Thyroid gland (tissue), 4 donors: ENCODE data around the gene KDM4E. TPM values are rescaled to one million over a fixed set of nuclear protein-coding genes. Genes with fewer than 3 reads are reported as not detected.
"Not testable (repeated sequence)": the region's sequence is repeated elsewhere in the genome, so short reads cannot be mapped to it uniquely, and the experiment has no call there.

Source experiments
- DNase-seq, 2 donors: peaks; one replicate each; pipeline ENCODE4 v3.0.0-alpha.2; 2019
- H3K27ac ChIP-seq, 3 donors: fragments of 200-600 bp; sonication (generic); 1 replicate in 2 of 3; 2 replicates in 1 of 3; pipeline ENCODE4 v1.5.1; 2016 to 2019; ENCODE audit warnings: mild to moderate bottlenecking in 1 of 3, moderate library complexity in 1 of 3
- H3K27me3 ChIP-seq: fragments of 200-600 bp; sonication (generic); one replicate; pipeline ENCODE4 v1.5.1; 2019
- H3K36me3 ChIP-seq, 2 donors: fragments of 200-600 bp; sonication (generic); one replicate each; pipeline ENCODE4 v1.5.1; 2016 to 2019
- H3K4me1 ChIP-seq, 2 donors: fragments of 200-600 bp; sonication (generic); one replicate each; pipeline ENCODE4 v1.5.1; 2017 to 2019
- H3K4me3 ChIP-seq, 3 donors: fragments of 200-600 bp; sonication (generic); replicated peaks in 1 of 3; 1 replicate in 2 of 3; 2 replicates in 1 of 3; pipeline ENCODE4 v1.5.1; 2016; ENCODE audit warnings: mild to moderate bottlenecking in 1 of 3
- H3K9me3 ChIP-seq: fragments of 200-600 bp; sonication (generic); one replicate; pipeline ENCODE4 v1.5.1; 2017
- POLR2A ChIP-seq, 2 donors: fragments of 450-650 bp; IDR thresholded peaks; one replicate each; pipeline ENCODE4 v1.6.1; 2017; ENCODE audit warnings: antibody characterized with exemption in 2 of 2, mild to moderate bottlenecking in 2 of 2, moderate library complexity in 1 of 2
- WGBS, 2 donors: methylation state at CpG; one replicate each; pipeline ENCODE4 v1.1.5; 2017; 5-methylcytosine and 5-hydroxymethylcytosine counted together
- intact Hi-C: fragments of 100-400 bp; cut with DNase I; formaldehyde crosslinking; loops from one replicate; pipeline ENCODE4 v1.15.1; 2023
- total RNA-seq, 4 donors: library from RNA; depleted of rRNA; stranded (reverse); fragments of >200 nt; gene quantifications; one replicate each; pipeline ENCODE4 v1.2.3, GENCODE V29; 2016
- TF ChIP-seq, protein P1 (sequence below), 6 experiments: fragments of 200-600 bp in 3 of 6; fragments of 450-650 bp in 3 of 6; sonication (generic) in 3 of 6; IDR thresholded peaks; one replicate each; pipeline ENCODE4 v1.5.1; 2016 to 2019; ENCODE audit warnings: antibody characterized with exemption in 6 of 6, mild to moderate bottlenecking in 2 of 6, inconsistent platforms in 1 of 6, moderate library complexity in 1 of 6

KDM4E gene
- total RNA-seq, 4 donors from 2014 or later, result not detected

DNA sequence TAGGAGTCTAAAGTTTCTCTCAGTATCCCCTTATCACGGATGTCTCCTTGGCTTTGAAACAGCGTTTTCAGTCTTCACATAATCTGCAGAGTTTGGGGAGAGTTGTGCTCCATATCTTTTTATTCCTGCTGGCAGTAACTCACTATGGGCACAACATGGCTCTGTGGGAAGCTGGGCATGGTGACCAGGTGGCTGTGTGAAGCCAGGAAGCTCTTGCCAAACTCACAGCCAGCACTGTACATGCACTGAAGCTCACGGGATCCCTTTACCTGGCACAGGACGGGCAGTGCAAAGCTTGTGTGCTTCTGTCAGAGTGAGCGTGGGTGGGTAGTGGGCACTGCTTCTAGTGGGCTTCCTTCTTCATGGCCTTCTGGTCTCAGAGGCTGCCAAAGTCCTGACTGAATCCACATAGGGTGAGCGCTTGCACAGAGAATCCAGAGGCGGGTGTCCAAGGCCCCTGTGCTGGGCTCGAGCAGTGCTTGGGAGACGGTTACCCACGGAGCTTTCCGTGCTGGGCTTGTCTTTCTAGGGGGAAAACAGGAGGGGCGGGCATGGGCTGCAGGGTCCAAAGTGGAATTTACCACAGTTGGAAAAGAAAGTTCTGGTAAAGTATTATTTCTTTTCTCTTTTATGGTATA, 10.8 kb upstream of the KDM4E start:
- DNase-seq, result no peak
- H3K4me3 ChIP-seq, result no peak overlapping the region
- 91 to 92% methylated on average over 10 to 12 of the region's 12 CpGs for WGBS, 2 donors

DNA sequence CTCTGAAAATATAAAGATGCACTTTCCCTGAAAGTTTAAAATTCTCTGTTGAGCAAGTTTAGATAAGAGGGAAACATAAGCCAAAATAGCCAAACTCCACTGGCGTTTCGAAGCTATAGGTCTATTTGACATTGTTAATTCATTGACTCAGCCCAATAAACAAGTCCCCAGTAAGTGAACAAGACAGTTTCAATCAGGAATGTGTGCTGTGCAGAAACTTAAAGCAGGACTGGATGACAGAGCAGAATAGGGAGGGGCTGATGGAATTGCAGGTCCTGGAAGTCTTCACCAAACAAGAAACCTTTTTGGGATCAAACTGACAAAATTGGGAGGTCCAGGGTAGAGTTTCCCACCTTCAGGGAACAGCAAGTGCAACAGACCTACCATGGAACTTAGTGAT, 8.9 kb upstream of the KDM4E start:
- Histone ChIP-seq H3K36me3 (no peaks in the 10 kb centered on the region), H3K27me3 (no peaks in the 10 kb centered on the region), H3K4me3 (no peak overlapping the region), H3K9me3 (no peaks in the 10 kb centered on the region), H3K27ac (no peak overlapping the region), H3K4me1 (no peaks in the 10 kb centered on the region)
- intact Hi-C loops, result no loop called here
- 76 to 82% methylated on average over 2 of the region's 2 CpGs for WGBS, 2 donors
- TF ChIP-seq, protein P1, sequence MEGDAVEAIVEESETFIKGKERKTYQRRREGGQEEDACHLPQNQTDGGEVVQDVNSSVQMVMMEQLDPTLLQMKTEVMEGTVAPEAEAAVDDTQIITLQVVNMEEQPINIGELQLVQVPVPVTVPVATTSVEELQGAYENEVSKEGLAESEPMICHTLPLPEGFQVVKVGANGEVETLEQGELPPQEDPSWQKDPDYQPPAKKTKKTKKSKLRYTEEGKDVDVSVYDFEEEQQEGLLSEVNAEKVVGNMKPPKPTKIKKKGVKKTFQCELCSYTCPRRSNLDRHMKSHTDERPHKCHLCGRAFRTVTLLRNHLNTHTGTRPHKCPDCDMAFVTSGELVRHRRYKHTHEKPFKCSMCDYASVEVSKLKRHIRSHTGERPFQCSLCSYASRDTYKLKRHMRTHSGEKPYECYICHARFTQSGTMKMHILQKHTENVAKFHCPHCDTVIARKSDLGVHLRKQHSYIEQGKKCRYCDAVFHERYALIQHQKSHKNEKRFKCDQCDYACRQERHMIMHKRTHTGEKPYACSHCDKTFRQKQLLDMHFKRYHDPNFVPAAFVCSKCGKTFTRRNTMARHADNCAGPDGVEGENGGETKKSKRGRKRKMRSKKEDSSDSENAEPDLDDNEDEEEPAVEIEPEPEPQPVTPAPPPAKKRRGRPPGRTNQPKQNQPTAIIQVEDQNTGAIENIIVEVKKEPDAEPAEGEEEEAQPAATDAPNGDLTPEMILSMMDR (IDR thresholded peaks at IDR 0.05), result no peak
- no peak for TF ChIP-seq POLR2A (IDR thresholded peaks at IDR 0.05)
- DNase-seq, result no peak

More for the DNA sequence above, 10.8 kb upstream of the KDM4E start:
- no peaks in the 10 kb centered on the region for H3K9me3 ChIP-seq
- no peaks in the 10 kb centered on the region for H3K36me3 ChIP-seq
- intact Hi-C loops, result no loop called here
- H3K4me1 ChIP-seq, result no peaks in the 10 kb centered on the region
- no peaks in the 10 kb centered on the region for H3K27me3 ChIP-seq
- no peak overlapping the region for H3K27ac ChIP-seq
- TF ChIP-seq, protein P1 (IDR thresholded peaks at IDR 0.05), result no peak
- TF ChIP-seq POLR2A (IDR thresholded peaks at IDR 0.05), result no peak

DNA sequence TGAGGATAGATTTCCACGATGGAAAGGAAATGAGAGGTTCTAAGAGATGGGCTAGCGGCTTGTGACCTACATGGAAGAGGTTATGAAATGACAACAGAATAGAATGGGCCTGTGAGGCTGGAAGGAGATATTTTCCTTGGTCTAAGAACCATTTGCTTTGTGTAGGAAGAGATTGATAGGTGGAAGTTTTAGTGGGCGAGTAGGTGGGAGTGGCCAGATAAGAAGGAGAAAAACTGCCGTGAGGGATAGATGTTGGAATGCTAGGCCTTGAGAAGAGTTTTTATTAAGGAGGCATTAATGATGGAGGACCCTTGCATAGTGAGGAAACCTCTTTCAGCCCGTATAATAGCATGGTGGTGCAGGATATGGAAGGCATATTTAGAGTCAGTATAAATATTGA, 3.6 kb upstream of the KDM4E start:
- H3K4me1 ChIP-seq, H3K9me3 ChIP-seq, H3K27me3 ChIP-seq, H3K27ac ChIP-seq, H3K4me3 ChIP-seq, intact Hi-C loops, DNase-seq, H3K36me3 ChIP-seq: not testable (repeated sequence)
- WGBS, 2 donors, result 87 to 89% methylated on average over 5 of the region's 5 CpGs

DNA sequence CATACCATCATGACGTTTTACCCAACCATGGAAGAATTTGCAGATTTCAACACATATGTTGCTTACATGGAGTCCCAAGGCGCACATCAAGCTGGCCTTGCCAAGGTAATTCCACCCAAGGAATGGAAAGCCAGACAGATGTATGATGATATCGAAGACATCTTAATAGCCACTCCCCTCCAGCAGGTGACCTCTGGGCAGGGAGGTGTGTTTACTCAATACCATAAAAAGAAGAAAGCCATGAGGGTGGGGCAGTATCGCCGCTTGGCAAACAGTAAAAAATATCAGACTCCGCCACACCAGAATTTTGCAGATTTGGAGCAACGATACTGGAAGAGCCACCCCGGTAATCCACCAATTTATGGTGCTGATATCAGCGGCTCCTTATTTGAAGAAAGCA, 536 bp downstream of the KDM4E start:
- H3K9me3 ChIP-seq, H3K27me3 ChIP-seq, H3K4me3 ChIP-seq, H3K27ac ChIP-seq, intact Hi-C loops, H3K4me1 ChIP-seq, DNase-seq, H3K36me3 ChIP-seq: not testable (repeated sequence)
- 95% methylated on average over 8 of the region's 9 CpGs for WGBS, 2 donors

DNA sequence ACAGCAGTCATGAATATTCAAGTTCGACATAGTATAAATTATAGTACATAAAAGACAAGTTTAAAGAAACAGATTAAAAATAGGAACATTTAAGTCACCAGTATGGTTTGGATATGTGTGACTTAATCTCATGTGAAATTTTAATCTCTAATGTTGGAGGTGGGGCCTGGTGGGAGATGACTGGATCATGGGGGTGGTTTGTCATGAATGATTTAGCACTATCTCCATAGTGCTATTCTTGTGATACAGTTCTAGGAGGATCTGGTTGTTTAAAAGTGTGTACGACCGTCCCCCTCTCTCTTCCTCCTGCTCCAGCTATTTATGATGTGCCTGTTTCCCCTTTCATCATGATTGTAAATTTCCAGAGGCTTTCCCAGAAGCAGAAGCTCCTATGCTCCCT, 3.3 kb downstream of the KDM4E start:
- intact Hi-C loops, result no loop called here
- Histone ChIP-seq H3K4me1 (no peaks in the 10 kb centered on the region), H3K27me3 (no peaks in the 10 kb centered on the region), H3K27ac (no peak overlapping the region), H3K36me3 (no peaks in the 10 kb centered on the region), H3K9me3 (no peaks in the 10 kb centered on the region), H3K4me3 (no peak overlapping the region)
- 91 to 92% methylated on average over 3 of the region's 3 CpGs for WGBS, 2 donors
- no peak for TF ChIP-seq POLR2A (IDR thresholded peaks at IDR 0.05)
- TF ChIP-seq, protein P1 (IDR thresholded peaks at IDR 0.05), result no peak
- no peak for DNase-seq

DNA sequence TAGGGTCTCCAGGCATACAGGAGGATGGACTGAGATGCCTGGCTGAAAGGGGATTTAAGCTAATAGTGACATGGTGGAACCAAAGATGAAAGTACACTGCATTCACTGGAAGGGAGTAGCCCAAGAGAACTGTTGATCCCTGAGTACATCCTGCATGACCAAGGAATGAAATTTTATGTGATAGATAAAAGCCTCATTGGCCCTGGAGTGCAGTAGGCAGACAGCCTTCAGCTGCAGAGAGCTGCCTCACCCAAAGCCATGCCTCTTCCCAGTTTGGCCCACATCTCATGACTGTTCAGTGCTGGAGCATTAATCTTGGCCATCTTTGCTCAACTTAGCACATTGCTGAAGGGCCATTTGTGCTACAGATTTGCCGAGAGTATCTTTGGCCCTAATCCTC, 8.0 kb downstream of the KDM4E start:
- H3K27ac ChIP-seq, result no peak overlapping the region
- DNase-seq, result no peak
- H3K4me3 ChIP-seq, result no peak overlapping the region
- H3K9me3 ChIP-seq, result no peaks in the 10 kb centered on the region
- no peaks in the 10 kb centered on the region for H3K36me3 ChIP-seq
- WGBS, 2 donors, result 89 to 94% methylated on average over 1 of the region's 1 CpG
- intact Hi-C loops, result no loop called here
- TF ChIP-seq, protein P1 (IDR thresholded peaks at IDR 0.05), result no peak
- no peak for TF ChIP-seq POLR2A (IDR thresholded peaks at IDR 0.05)
- H3K27me3 ChIP-seq, result peaks cover 6% of the 10 kb centered on the region
- no peaks in the 10 kb centered on the region for H3K4me1 ChIP-seq
